Subcutaneous adipose tissue (tissue), 4 donors: Measurements from ENCODE around the gene SLK. TPM values are rescaled to one million over a fixed set of nuclear protein-coding genes. Genes with fewer than 3 reads are reported as not detected.

Experiments used
- total RNA-seq, 4 donors: library from RNA; depleted of rRNA; stranded (reverse); fragments of >200 nt; gene quantifications; one replicate each; pipeline ENCODE4 v1.1.0, GENCODE V29; 2016
- TF ChIP-seq, protein P1 (sequence below): fragments of 450-650 bp; IDR thresholded peaks from one replicate; pipeline ENCODE4 v1.5.1; 2016; ENCODE audit warnings: low read depth, mild to moderate bottlenecking, control low read depth, antibody characterized with exemption, moderate library complexity

The SLK gene
- total RNA-seq, 4 donors from 2014 or later, result 47.4 to 73.5 (median 65.9) TPM

DNA sequence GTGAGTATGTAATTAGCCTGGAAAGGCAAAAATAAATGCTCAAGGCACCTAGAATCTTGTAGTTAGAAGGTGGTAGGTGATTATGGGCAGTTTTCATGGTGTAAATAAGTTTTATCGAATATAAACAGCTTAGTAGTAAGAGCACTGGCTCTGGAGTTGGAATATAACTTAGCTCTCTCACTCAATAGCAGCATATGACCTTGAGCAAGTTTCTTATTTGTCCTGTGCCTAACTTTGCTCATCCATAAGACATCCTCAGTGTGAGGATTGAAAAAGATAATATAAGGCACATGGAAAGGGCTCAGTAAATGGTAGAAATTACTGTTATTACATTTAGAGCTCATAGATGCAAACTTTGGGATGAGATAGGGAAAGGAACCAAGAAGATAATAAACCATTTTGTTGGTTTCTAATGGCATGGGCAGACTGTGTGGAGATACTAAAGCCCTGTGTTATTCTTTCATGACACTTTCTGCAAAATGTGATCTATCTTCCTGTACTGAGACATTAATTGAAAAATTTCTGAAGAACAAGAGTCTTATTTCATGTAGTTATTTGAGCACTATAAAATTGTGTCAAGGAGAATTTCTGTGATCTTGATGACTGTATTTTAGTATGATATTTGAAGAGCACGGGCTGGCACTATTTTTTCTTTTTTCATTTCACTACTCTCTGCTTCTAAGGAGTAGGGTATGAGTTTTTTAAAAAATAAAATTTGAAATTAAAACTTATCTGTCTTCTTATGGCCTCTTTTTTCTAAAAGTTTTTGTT lies 3.1 kb downstream of the SLK start:
- TF ChIP-seq, protein P1, sequence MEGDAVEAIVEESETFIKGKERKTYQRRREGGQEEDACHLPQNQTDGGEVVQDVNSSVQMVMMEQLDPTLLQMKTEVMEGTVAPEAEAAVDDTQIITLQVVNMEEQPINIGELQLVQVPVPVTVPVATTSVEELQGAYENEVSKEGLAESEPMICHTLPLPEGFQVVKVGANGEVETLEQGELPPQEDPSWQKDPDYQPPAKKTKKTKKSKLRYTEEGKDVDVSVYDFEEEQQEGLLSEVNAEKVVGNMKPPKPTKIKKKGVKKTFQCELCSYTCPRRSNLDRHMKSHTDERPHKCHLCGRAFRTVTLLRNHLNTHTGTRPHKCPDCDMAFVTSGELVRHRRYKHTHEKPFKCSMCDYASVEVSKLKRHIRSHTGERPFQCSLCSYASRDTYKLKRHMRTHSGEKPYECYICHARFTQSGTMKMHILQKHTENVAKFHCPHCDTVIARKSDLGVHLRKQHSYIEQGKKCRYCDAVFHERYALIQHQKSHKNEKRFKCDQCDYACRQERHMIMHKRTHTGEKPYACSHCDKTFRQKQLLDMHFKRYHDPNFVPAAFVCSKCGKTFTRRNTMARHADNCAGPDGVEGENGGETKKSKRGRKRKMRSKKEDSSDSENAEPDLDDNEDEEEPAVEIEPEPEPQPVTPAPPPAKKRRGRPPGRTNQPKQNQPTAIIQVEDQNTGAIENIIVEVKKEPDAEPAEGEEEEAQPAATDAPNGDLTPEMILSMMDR, result no peak

DNA sequence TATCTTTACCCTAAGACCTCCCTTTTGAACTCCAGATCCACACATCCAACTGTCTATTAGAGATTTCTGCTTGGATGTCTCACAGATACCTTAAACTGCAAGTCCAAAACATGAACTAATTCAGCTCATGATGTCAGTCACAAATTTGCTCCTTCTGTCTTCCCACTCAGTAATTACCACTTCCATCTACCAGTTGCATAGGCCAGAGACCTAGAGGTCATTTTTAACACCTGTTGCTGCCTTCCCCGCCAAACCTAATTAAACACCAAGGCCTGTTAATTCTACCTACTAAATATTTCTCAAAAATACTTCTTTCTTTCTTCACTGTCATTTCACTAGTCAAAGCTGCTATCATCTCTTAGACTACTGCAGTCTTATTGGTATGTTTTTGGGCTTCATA lies 8.2 kb downstream of the SLK start:
- TF ChIP-seq, protein P1, result no peak

DNA sequence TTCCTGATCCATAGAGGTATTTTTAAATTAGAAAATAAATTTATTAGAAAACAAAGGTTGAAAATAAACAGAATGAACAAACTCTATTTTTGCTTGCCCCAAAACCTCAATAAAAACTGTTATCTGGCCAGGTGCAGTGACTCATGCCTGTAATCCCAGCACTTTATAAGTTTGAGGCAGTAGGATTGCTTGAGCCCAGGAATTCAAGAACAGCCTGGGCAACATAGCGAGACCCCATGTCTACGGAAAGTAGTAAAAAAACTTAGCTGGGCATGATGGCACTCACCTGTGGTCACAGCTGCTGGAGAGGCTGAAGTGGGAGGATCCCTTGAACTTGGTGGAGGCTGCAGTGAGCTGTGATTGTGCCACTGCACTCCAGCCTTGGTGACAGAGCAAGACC lies 10.3 kb downstream of the SLK start:
- TF ChIP-seq, protein P1, result no peak

DNA sequence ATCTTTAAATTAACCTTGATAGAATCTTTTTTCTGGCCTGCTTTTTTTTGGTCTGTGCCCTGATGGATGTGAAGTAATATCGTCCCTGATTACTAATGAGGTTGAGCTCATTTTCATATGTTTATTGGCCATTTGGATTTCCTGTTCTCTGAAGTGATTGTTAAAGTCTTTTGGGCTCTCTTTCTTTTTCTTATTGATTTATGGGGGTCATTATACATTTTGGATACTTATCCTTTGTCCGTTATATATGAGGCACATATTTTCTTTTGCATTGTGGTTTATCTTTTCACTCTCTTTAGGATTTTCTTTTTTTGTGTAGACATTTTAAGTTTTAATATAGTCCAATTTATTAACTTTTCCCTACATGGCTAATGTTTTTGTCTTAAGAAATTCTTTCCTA lies 12.6 kb downstream of the SLK start:
- TF ChIP-seq, protein P1, result no peak

DNA sequence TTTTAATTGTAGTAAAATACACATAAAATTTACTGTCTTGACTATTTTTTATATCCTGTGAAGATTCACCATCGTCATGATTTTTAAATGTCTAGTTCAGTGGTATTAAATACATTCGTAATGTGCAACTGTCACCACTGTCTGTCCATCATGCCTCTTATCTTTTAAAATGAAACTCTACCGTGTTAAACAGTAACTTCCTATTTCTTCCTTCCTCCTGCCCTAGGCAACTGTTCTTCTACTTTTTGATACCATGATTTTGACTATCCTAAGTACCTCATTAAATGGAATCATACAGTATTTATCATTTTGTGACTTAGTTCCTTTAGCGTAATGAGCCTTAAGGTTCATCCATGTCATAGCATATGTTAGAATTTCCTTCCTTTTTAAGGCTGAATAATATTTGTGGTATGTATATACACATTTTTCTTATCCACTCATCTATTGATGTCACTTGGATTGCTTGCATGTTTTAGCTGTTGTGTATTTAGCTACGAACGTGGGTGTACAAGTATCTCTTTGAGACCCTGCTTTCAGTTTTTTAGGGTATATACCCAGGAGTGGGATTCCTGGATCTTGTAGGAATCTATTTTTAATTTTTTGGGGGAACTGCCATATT lies 13.5 kb downstream of the SLK start:
- TF ChIP-seq, protein P1, result no peak

DNA sequence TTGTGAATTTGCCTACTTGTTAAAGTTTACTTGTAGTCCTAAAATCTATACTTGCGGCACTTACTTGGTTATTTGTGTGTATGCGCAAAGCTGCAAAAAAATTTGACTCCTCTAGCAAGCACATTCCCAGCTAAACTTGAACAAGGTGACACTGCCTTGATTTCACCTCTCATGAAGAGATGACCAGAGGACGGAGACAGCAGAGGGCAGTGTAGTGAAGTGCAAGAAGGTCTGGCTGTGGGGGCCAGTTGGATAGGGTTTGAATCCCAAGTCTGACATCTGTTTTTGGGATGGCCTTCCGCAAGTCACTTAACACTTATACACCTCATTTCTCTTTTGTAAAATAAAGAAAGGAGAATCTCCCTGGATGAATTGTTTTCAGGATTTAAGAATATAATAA lies 15.7 kb downstream of the SLK start:
- TF ChIP-seq, protein P1, result no peak

DNA sequence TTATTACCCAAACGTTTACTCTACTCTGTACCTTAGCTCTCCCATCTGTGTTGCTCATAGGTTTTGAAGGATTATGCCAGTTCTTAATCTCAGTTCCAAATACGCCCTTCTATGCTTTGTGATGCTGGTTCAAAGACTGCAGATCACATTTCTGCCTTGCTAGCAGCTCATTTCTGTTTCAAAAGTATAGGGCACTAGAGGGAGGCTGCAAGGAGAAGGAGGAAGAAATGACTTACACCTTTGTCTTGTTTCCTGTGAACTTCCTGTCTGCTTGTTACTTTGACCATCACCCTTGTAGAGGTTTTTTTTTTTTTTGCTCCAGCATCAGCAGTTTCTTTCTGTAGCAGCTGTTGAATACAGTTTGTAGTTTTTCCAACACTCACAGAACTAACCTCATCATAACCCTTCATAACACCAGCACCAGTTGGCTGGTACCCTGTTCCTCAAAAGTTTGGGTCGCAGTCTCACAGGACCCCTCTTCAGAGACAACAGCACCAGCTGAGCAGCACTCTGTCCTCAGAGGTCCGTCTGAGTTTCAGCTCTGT lies 16.5 kb downstream of the SLK start:
- TF ChIP-seq, protein P1, result no peak
